HL-60/S4 treated with retinoic acid at 250 ng/mL for 4 days and 3 days (cell line): ENCODE results near the gene ITGB5.
"Not testable (repeated sequence)": the region's sequence is repeated elsewhere in the genome, so short reads cannot be mapped to it uniquely, and the experiment has no call there.

ENCODE experiments used
- in situ Hi-C: fragments of 300-500 bp; cut with MboI; formaldehyde crosslinking; loops from 2 replicates; pipeline ENCODE4 v1.7.0; 2022; ENCODE audit warnings: low sequenced_read_pairs

The ITGB5 gene

GRCh38 chr3:124837065-124837464, 50.1 kb downstream of the ITGB5 start:
- in situ Hi-C loops, result no loop called here

GRCh38 chr3:124836448-124836847, 50.7 kb downstream of the ITGB5 start:
- in situ Hi-C loops, result no loop called here

GRCh38 chr3:124834723-124835718, 52.1 kb downstream of the ITGB5 start:
- in situ Hi-C loops, result no loop called here

GRCh38 chr3:124833710-124834332, 53.3 kb downstream of the ITGB5 start:
- in situ Hi-C loops, result no loop called here

- in situ Hi-C loops, result no loop called here
Measured at GRCh38 chr3:124832782-124833709, 54.1 kb downstream of the ITGB5 start.

- in situ Hi-C loops, result no loop called here
Measured at GRCh38 chr3:124831628-124832199, 55.5 kb downstream of the ITGB5 start.

- in situ Hi-C loops, result no loop called here
Measured at GRCh38 chr3:124829819-124830554, 57.2 kb downstream of the ITGB5 start.

- in situ Hi-C loops, result no loop called here
Measured at GRCh38 chr3:124829178-124829818, 57.9 kb downstream of the ITGB5 start.

- in situ Hi-C loops, result not testable (repeated sequence)
Measured at GRCh38 chr3:124827476-124828206, 59.5 kb downstream of the ITGB5 start.

- in situ Hi-C loops, result no loop called here
Measured at GRCh38 chr3:124826703-124827102, 60.5 kb downstream of the ITGB5 start.

- in situ Hi-C loops, result no loop called here
Measured at GRCh38 chr3:124824286-124824915, 62.8 kb downstream of the ITGB5 start.

- in situ Hi-C loops, result no loop called here
Measured at GRCh38 chr3:124823648-124824047, 63.5 kb downstream of the ITGB5 start.

GRCh38 chr3:124823206-124823605, 64.0 kb downstream of the ITGB5 start:
- in situ Hi-C loops, result no loop called here

- in situ Hi-C loops, result no loop called here
Measured at GRCh38 chr3:124821356-124821755, 65.8 kb downstream of the ITGB5 start.

- in situ Hi-C loops, result no loop called here
Measured at GRCh38 chr3:124818398-124819091, 68.6 kb downstream of the ITGB5 start.

GRCh38 chr3:124817079-124817478, 70.1 kb downstream of the ITGB5 start:
- in situ Hi-C loops, result no loop called here

GRCh38 chr3:124816206-124816605, 71.0 kb downstream of the ITGB5 start:
- in situ Hi-C loops, result no loop called here

GRCh38 chr3:124815781-124816180, 71.4 kb downstream of the ITGB5 start:
- in situ Hi-C loops, result no loop called here
